HepG2 (cell line): ENCODE data around the gene ADAMTSL4. TPM values are rescaled to one million over a fixed set of nuclear protein-coding genes. Genes with fewer than 3 reads are reported as not detected.
A peak's percentile ranks its signal among the peaks of the same experiment; 100 is the strongest.

Experiments used
- ARID2 ChIP-seq: sonication (generic); formaldehyde crosslinking; IDR thresholded peaks from 2 replicates; pipeline ENCODE4 v1.8.1; 2022; ENCODE audit warnings: mild to moderate bottlenecking, missing genetic modification reagents, borderline replicate concordance
- ARNTL ChIP-seq: sonication (generic); formaldehyde crosslinking; IDR thresholded peaks from 2 replicates; pipeline ENCODE4 v1.4.0; 2020; ENCODE audit warnings: mild to moderate bottlenecking, missing genetic modification reagents
- DDIT3 ChIP-seq: sonication (generic); formaldehyde crosslinking; IDR thresholded peaks from 2 replicates; pipeline ENCODE4 v1.4.0; 2020; ENCODE audit warnings: mild to moderate bottlenecking, missing genetic modification reagents
- FLYWCH1 ChIP-seq: sonication (generic); formaldehyde crosslinking; IDR thresholded peaks from 2 replicates; pipeline ENCODE4 v1.8.1; 2023; ENCODE audit warnings: mild to moderate bottlenecking, missing genetic modification reagents
- GATAD2A ChIP-seq: IDR thresholded peaks from 2 replicates; pipeline ENCODE4 v1.6.1; 2016
- KLF12 ChIP-seq: sonication (generic); formaldehyde crosslinking; IDR thresholded peaks from 2 replicates; pipeline ENCODE4 v1.4.0; 2020; ENCODE audit warnings: missing genetic modification reagents, borderline replicate concordance
- MIER3 ChIP-seq: IDR thresholded peaks from 2 replicates; pipeline ENCODE4 v1.6.1; 2016; ENCODE audit warnings: missing compliant biosample characterization, borderline replicate concordance
- NFATC3 ChIP-seq: sonication (generic); formaldehyde crosslinking; IDR thresholded peaks from 2 replicates; pipeline ENCODE4 v1.5.1; 2020; ENCODE audit warnings: mild to moderate bottlenecking, missing genetic modification reagents
- NRL ChIP-seq: sonication (generic); formaldehyde crosslinking; IDR thresholded peaks from 2 replicates; pipeline ENCODE4 v1.5.0; 2020; ENCODE audit warnings: missing genetic modification reagents, mild to moderate bottlenecking, moderate library complexity, borderline replicate concordance
- RELA ChIP-seq: sonication (generic); formaldehyde crosslinking; IDR thresholded peaks from 2 replicates; pipeline ENCODE4 v1.4.0; 2020; ENCODE audit warnings: missing genetic modification reagents
- RXRA ChIP-seq: sonication (generic); formaldehyde crosslinking; IDR thresholded peaks from 2 replicates; pipeline ENCODE4 v1.5.1; 2020; ENCODE audit warnings: missing genetic modification reagents
- SIN3A ChIP-seq: IDR thresholded peaks from 2 replicates; pipeline ENCODE4 v1.6.1; 2011; ENCODE audit warnings: low read depth, mild to moderate bottlenecking, control low read depth, low read length, borderline replicate concordance
- SIX1 ChIP-seq: sonication (generic); formaldehyde crosslinking; IDR thresholded peaks from 2 replicates; pipeline ENCODE4 v1.4.0; 2020; ENCODE audit warnings: missing genetic modification reagents, borderline replicate concordance
- SMAD3 ChIP-seq: sonication (generic); formaldehyde crosslinking; IDR thresholded peaks from 2 replicates; pipeline ENCODE4 v1.4.0; 2020; ENCODE audit warnings: missing genetic modification reagents
- SOX6 ChIP-seq, 2 experiments: fragments of 450-650 bp in 1 of 2; sonication (generic) in 1 of 2; formaldehyde crosslinking in 1 of 2; IDR thresholded peaks; 2 replicates each; pipeline versions ENCODE4 v1.4.0 to v1.6.1; 2017 to 2020; ENCODE audit warnings: antibody characterized with exemption in 1 of 2, mild to moderate bottlenecking in 1 of 2, missing genetic modification reagents in 1 of 2
- STAT6 ChIP-seq: sonication (generic); formaldehyde crosslinking; IDR thresholded peaks from 2 replicates; pipeline ENCODE4 v1.4.0; 2020; ENCODE audit warnings: missing genetic modification reagents, mild to moderate bottlenecking, borderline replicate concordance
- TEAD3 ChIP-seq: optimal IDR thresholded peaks from 2 replicates; pipeline ENCODE3; 2016; ENCODE audit warnings: borderline replicate concordance
- XBP1 ChIP-seq: sonication (generic); formaldehyde crosslinking; IDR thresholded peaks from 2 replicates; pipeline ENCODE4 v1.5.0; 2020; ENCODE audit warnings: missing genetic modification reagents
- ZKSCAN5 ChIP-seq: sonication (generic); formaldehyde crosslinking; IDR thresholded peaks from 2 replicates; pipeline ENCODE4 v1.5.1; 2020; ENCODE audit warnings: mild to moderate bottlenecking, missing genetic modification reagents
- ZNF282 ChIP-seq: fragments of 450-650 bp; IDR thresholded peaks from 2 replicates; pipeline ENCODE4 v1.6.1; 2018; ENCODE audit not compliant: partially characterized antibody
- ZNF333 ChIP-seq: sonication (generic); formaldehyde crosslinking; IDR thresholded peaks from 2 replicates; pipeline ENCODE4 v1.4.0; 2020; ENCODE audit warnings: mild to moderate bottlenecking, missing genetic modification reagents, borderline replicate concordance
- ZNF33B ChIP-seq: sonication (generic); formaldehyde crosslinking; IDR thresholded peaks from 2 replicates; pipeline ENCODE4 v1.5.1; 2020; ENCODE audit warnings: mild to moderate bottlenecking, missing genetic modification reagents
- ZNF460 ChIP-seq: sonication (generic); formaldehyde crosslinking; IDR thresholded peaks from 2 replicates; pipeline ENCODE4 v1.5.1; 2020; ENCODE audit warnings: missing genetic modification reagents, mild to moderate bottlenecking, borderline replicate concordance
- ZNF557 ChIP-seq: sonication (generic); formaldehyde crosslinking; IDR thresholded peaks from 2 replicates; pipeline ENCODE4 v1.4.0; 2020; ENCODE audit warnings: missing genetic modification reagents
- ZNF564 ChIP-seq: sonication (generic); formaldehyde crosslinking; IDR thresholded peaks from 2 replicates; pipeline ENCODE4 v1.8.1; 2023; ENCODE audit warnings: mild to moderate bottlenecking, missing genetic modification reagents
- ZNF790 ChIP-seq: sonication (generic); formaldehyde crosslinking; IDR thresholded peaks from 2 replicates; pipeline ENCODE4 v1.8.0; 2022; ENCODE audit warnings: missing genetic modification reagents, mild to moderate bottlenecking, borderline replicate concordance
- polyA plus RNA-seq, 8 experiments: library from polyadenylated mRNA; depleted of rRNA in 3 of 8; stranded (reverse) in 7 of 8; unstranded in 1 of 8; fragments of >200 nt; fragmentation: Illumina TruSeq in 4 of 8; extraction: Trizol in 4 of 8; gene quantifications; 2 replicates each; pipeline versions ENCODE4 v1.2.1 to v1.2.3, GENCODE V29; 2011 to 2016; ENCODE audit warnings: low read depth in 4 of 8, missing spikeins in 1 of 8, mixed read lengths in 1 of 8; ENCODE audit not compliant: insufficient read depth in 1 of 8
- total RNA-seq, 5 experiments: library from RNA; depleted of rRNA; stranded (reverse); fragments of >200 nt; fragmentation: Illumina TruSeq; extraction: Trizol; gene quantifications; 2 replicates each; pipeline ENCODE4 v1.2.3, GENCODE V29; 2016; ENCODE audit warnings: low read depth in 1 of 5
- TF ChIP-seq, protein P1 (sequence below): sonication (generic); formaldehyde crosslinking; IDR thresholded peaks from 2 replicates; pipeline ENCODE4 v1.8.1; 2023; ENCODE audit warnings: mild to moderate bottlenecking, missing genetic modification reagents, borderline replicate concordance
- TF ChIP-seq, protein P2 (sequence below): sonication (generic); formaldehyde crosslinking; IDR thresholded peaks from 2 replicates; pipeline ENCODE4 v1.8.0; 2022; ENCODE audit warnings: mild to moderate bottlenecking, missing genetic modification reagents, moderate library complexity

The ADAMTSL4 gene
- total and polyA plus RNA-seq, 2 of the 13 experiments (the other 11 are each of a cell fraction or from before 2014, with no cell fraction given) = 3.9 to 16.4 TPM

DNA sequence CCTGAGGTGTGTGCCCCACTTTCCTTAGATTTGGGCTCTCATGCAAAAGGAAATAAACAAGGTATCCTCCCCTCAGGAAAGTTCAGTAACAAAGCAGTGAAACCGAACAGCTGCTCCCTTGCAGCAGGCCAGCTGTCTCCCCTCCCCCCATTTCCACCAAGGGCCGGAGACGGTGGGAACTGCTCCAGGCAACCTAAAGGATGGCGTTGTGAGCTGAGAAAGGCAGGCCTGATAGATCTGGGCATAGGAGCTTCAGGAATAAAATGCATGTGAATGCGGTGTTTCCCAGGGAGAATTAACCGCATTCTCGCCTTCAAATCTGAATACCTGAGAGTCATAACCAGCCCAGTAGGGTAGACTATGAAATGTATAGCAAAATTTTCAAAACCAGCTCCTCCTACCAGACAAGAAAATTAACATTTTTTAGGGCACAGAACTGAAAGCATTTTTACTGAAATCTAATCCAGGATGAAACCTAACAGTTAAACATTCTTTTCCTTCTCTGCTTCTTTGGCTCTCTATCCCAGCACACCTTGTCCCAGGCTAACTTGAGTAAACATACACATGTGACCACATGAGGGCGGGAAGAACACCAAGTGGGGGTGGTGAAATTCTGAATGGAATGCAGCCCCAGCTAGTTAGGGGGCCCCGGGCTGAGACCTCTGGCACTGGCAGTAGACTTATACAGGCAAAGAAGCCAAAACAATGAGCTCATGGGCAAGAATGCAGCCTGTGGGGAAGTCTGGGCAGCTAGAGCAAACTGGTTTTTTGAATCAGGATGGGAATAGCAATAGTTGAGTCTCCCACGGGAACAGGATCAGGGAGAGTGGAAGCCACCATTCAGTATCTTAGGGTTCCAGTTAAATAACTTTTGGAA is 18.7 kb downstream of the ADAMTSL4 start (continued):
- peak; percentile 82 for TF ChIP-seq ARNTL
- no peak for TF ChIP-seq ZNF460 (CRISPR knock-in tag)
- no peak for TF ChIP-seq STAT6 (CRISPR knock-in tag)
- no peak for TF ChIP-seq ZNF33B (CRISPR knock-in tag)
- TF ChIP-seq ZNF282 = no peak
- no peak for TF ChIP-seq XBP1
- no peak for TF ChIP-seq ZNF790
- no peak for TF ChIP-seq ZKSCAN5 (CRISPR knock-in tag)
- TF ChIP-seq, protein P1, sequence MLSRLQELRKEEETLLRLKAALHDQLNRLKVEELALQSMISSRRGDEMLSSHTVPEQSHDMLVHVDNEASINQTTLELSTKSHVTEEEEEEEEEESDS = no peak
- peak; percentile 62; the same call in 1 of the 2 replicates for TF ChIP-seq RXRA
- TF ChIP-seq SIX1 = peak; percentile 20; the same call in 1 of the 2 replicates
- peak; percentile 96 for TF ChIP-seq TEAD3 (CRISPR knock-in tag)
- no peak for TF ChIP-seq FLYWCH1 (CRISPR knock-in tag)
- peak; percentile 83 for TF ChIP-seq GATAD2A (CRISPR knock-in tag)
- TF ChIP-seq MIER3 (CRISPR knock-in tag) = 0 out of 2 replicates have a peak, but pooled peaks have one; percentile 5
- TF ChIP-seq NRL = no peak
- no peak for TF ChIP-seq ARID2 (CRISPR knock-in tag)
- TF ChIP-seq, protein P2, sequence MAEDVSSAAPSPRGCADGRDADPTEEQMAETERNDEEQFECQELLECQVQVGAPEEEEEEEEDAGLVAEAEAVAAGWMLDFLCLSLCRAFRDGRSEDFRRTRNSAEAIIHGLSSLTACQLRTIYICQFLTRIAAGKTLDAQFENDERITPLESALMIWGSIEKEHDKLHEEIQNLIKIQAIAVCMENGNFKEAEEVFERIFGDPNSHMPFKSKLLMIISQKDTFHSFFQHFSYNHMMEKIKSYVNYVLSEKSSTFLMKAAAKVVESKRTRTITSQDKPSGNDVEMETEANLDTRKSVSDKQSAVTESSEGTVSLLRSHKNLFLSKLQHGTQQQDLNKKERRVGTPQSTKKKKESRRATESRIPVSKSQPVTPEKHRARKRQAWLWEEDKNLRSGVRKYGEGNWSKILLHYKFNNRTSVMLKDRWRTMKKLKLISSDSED (CRISPR knock-in tag) = no peak
- TF ChIP-seq RELA = no peak
- 0 out of 2 replicates have a peak, but pooled peaks have one; percentile 36 for TF ChIP-seq ZNF557 (CRISPR knock-in tag)
- TF ChIP-seq ZNF564 (CRISPR knock-in tag) = no peak
- no peak for TF ChIP-seq SOX6 (IDR thresholded peaks at IDR 0.05)
- peak; percentile 85 for TF ChIP-seq SOX6 (CRISPR knock-in tag; IDR thresholded peaks at IDR 0.05)
- no peak for TF ChIP-seq SMAD3 (CRISPR knock-in tag)
- no peak for TF ChIP-seq NFATC3 (CRISPR knock-in tag)
- TF ChIP-seq DDIT3 (CRISPR knock-in tag) = no peak
- TF ChIP-seq KLF12 (CRISPR knock-in tag) = no peak
- no peak for TF ChIP-seq ZNF333 (CRISPR knock-in tag)
- TF ChIP-seq SIN3A = no peak
